ENCODE data around the gene ADSS2. TPM values are rescaled to one million over a fixed set of nuclear protein-coding genes. Genes with fewer than 3 reads are reported as not detected.

Gene ADSS2
- total RNA-seq, 1 experiment from 2014 or later = 55.0 TPM

DNA sequence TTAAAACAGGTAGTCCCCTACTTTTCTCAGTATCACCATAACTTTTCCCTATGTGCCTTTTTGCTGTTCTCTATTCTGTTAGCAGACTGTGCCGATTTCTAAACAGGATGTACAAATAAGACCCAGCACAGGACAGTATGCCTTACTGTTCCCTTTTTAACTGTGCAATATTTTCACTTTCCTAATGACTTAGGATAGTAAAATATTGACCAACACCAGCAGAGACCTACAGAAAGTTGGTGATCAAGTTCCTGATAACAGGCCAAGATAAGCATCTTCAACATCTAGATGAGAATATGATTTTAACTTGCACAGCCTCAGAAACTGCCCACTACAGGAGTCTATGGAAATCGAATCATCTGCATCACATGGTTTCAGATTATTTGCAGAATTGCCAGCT, 42.0 kb downstream of the ADSS2 start:
- ChIA-PET POLR2A (ENCODE audit: unreplicated experiment) (no interaction called here), CTCF (no interaction called here)
- ATAC-seq (no peak), DNase-seq (no peak)
- no peak for TF ChIP-seq EZH2phosphoT487 (IDR thresholded peaks at IDR 0.05; ENCODE audit: borderline replicate concordance, low read length)
- TF ChIP-seq, protein P1, sequence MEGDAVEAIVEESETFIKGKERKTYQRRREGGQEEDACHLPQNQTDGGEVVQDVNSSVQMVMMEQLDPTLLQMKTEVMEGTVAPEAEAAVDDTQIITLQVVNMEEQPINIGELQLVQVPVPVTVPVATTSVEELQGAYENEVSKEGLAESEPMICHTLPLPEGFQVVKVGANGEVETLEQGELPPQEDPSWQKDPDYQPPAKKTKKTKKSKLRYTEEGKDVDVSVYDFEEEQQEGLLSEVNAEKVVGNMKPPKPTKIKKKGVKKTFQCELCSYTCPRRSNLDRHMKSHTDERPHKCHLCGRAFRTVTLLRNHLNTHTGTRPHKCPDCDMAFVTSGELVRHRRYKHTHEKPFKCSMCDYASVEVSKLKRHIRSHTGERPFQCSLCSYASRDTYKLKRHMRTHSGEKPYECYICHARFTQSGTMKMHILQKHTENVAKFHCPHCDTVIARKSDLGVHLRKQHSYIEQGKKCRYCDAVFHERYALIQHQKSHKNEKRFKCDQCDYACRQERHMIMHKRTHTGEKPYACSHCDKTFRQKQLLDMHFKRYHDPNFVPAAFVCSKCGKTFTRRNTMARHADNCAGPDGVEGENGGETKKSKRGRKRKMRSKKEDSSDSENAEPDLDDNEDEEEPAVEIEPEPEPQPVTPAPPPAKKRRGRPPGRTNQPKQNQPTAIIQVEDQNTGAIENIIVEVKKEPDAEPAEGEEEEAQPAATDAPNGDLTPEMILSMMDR (conservative IDR thresholded peaks at IDR 0.05; ENCODE audit: low read depth, low read length) = no peak
- TF ChIP-seq EZH2 (IDR thresholded peaks at IDR 0.05; ENCODE audit: low read length, unreplicated experiment) = no peak
- intact Hi-C loops (cut with micrococcal nuclease) = no loop called here
- Histone ChIP-seq H3K4me3 (ENCODE audit: low read length) (no peak overlapping the region), H3K4me1 (ENCODE audit: insufficient read depth, low read length) (peaks cover 12% of the 10 kb centered on the region), H3K27me3 (ENCODE audit: low read length) (no peaks in the 10 kb centered on the region), H3K79me2 (ENCODE audit: low read length) (no peaks in the 10 kb centered on the region), H2AFZ (ENCODE audit: low read length) (no peak overlapping the region), H3F3A (ENCODE audit: low read length, unreplicated experiment) (no peaks in the 10 kb centered on the region), H3K9me2 (replicated peaks; ENCODE audit: low read length) (no peaks in the 10 kb centered on the region), H3K36me3 (ENCODE audit: low read depth, low read length) (peaks cover 60% of the 10 kb centered on the region), H3K9ac (ENCODE audit: low read length) (no peak overlapping the region), H3K9me3 (ENCODE audit: low read length) (no peaks in the 10 kb centered on the region), H4K20me1 (ENCODE audit: low read length) (no peaks in the 10 kb centered on the region), H3K27ac (ENCODE audit: low read length) (no peak overlapping the region), H3K4me2 (ENCODE audit: low read length) (no peak overlapping the region)
- BruUV-seq (replicated peaks) = no TSS peak

DNA sequence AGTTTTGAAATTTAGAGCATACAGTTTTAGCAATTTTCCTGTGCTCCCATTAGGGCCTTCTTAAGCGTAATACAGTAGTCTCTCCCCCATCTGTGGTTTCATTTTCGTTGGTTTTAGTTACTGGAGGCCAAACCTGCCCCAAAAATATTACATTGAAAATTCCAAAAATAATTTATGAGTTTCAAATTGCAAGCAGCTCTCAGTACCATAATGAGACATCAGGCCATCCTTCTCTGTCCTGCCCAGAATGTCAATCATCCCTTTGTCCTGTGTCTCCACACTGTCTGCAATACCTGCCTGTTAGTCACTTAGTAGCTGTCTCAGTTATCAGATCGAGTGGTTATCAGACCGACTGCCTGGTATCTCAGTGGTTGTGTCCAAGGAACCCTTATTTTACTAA, 45.4 kb downstream of the ADSS2 start:
- Histone ChIP-seq H3K27me3 (ENCODE audit: low read length) (no peaks in the 10 kb centered on the region), H3K79me2 (ENCODE audit: low read length) (no peaks in the 10 kb centered on the region), H3K4me1 (ENCODE audit: insufficient read depth, low read length) (no peaks in the 10 kb centered on the region), H3K9me3 (ENCODE audit: low read length) (peaks cover 10% of the 10 kb centered on the region), H3K27ac (ENCODE audit: low read length) (no peak overlapping the region), H3K4me2 (ENCODE audit: low read length) (no peak overlapping the region), H3K9ac (ENCODE audit: low read length) (no peak overlapping the region), H3K36me3 (ENCODE audit: low read depth, low read length) (peaks cover 59% of the 10 kb centered on the region), H3F3A (ENCODE audit: low read length, unreplicated experiment) (no peaks in the 10 kb centered on the region), H3K9me2 (replicated peaks; ENCODE audit: low read length) (no peaks in the 10 kb centered on the region), H3K4me3 (ENCODE audit: low read length) (no peak overlapping the region), H4K20me1 (ENCODE audit: low read length) (no peaks in the 10 kb centered on the region), H2AFZ (ENCODE audit: low read length) (no peak overlapping the region)
- BruUV-seq (replicated peaks) = no TSS peak
- ATAC-seq (no peak), DNase-seq (no peak)
- TF ChIP-seq EZH2 (IDR thresholded peaks at IDR 0.05; ENCODE audit: low read length, unreplicated experiment) = no peak
- no peak for TF ChIP-seq EZH2phosphoT487 (IDR thresholded peaks at IDR 0.05; ENCODE audit: borderline replicate concordance, low read length)
- TF ChIP-seq, protein P1 (conservative IDR thresholded peaks at IDR 0.05; ENCODE audit: low read depth, low read length) = no peak
- ChIA-PET POLR2A (ENCODE audit: unreplicated experiment) (no interaction called here), CTCF (no interaction called here)
- intact Hi-C loops (cut with micrococcal nuclease) = no loop called here

DNA sequence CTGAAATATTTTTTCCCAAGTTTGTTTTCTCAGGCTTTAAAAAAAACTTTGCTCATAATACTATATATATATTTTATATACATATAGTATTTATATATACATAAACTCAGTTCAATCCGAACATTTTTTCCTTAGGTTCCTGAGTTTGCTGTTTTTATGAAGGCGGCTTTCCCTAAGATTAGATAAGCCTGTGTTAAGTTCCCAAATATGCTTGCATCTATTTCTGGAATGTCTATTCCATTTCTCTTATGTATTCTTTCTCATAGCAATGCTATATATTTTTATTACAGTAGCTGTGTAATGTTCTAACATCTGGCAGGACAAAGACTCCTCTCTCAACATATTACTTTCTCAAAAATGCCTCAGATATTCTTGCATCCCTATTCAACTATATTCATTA, 45.9 kb downstream of the ADSS2 start:
- no peaks in the 10 kb centered on the region for H3K79me2 ChIP-seq (ENCODE audit: low read length)
- no peaks in the 10 kb centered on the region for H3F3A ChIP-seq (ENCODE audit: low read length, unreplicated experiment)
- no peak for DNase-seq
- no TSS peak for BruUV-seq (replicated peaks)
- TF ChIP-seq EZH2phosphoT487 (IDR thresholded peaks at IDR 0.05; ENCODE audit: borderline replicate concordance, low read length) (no peak), EZH2 (IDR thresholded peaks at IDR 0.05; ENCODE audit: low read length, unreplicated experiment) (no peak)
- TF ChIP-seq, protein P1 (conservative IDR thresholded peaks at IDR 0.05; ENCODE audit: low read depth, low read length) = no peak
- no peaks in the 10 kb centered on the region for H3K4me1 ChIP-seq (ENCODE audit: insufficient read depth, low read length)
- no peak for ATAC-seq
- intact Hi-C loops (cut with micrococcal nuclease) = no loop called here
- H3K4me3 ChIP-seq (ENCODE audit: low read length) = no peak overlapping the region
- H3K9me2 ChIP-seq (replicated peaks; ENCODE audit: low read length) = no peaks in the 10 kb centered on the region
- peaks cover 14% of the 10 kb centered on the region for H3K9me3 ChIP-seq (ENCODE audit: low read length)
- H3K27ac ChIP-seq (ENCODE audit: low read length) = no peak overlapping the region
- no peaks in the 10 kb centered on the region for H3K27me3 ChIP-seq (ENCODE audit: low read length)
- no peak overlapping the region for H3K9ac ChIP-seq (ENCODE audit: low read length)
- H2AFZ ChIP-seq (ENCODE audit: low read length) = no peak overlapping the region
- ChIA-PET POLR2A (ENCODE audit: unreplicated experiment) (no interaction called here), CTCF (no interaction called here)
- H3K4me2 ChIP-seq (ENCODE audit: low read length) = no peak overlapping the region
- peaks cover 60% of the 10 kb centered on the region for H3K36me3 ChIP-seq (ENCODE audit: low read depth, low read length)
- H4K20me1 ChIP-seq (ENCODE audit: low read length) = no peaks in the 10 kb centered on the region

All from PC-3 (cell line).